GM21786 (cell line): ENCODE data around the gene SHROOM3.
"Not testable (repeated sequence)": the region's sequence is repeated elsewhere in the genome, so short reads cannot be mapped to it uniquely, and the experiment has no call there.

Source experiments
- ATAC-seq: cut with Tn5 transposase; IDR thresholded peaks from one replicate; pipeline ENCODE4 v1.9.1; 2021; ENCODE audit not compliant: unreplicated experiment

SHROOM3 gene

GRCh38 chr4:76443376-76443775, 8.3 kb downstream of the SHROOM3 start:
- no peak for ATAC-seq

GRCh38 chr4:76445911-76446310, 10.9 kb downstream of the SHROOM3 start:
- no peak for ATAC-seq

- no peak for ATAC-seq
Observed at GRCh38 chr4:76447393-76447851, 12.4 kb downstream of the SHROOM3 start.

- ATAC-seq, result no peak
Observed at GRCh38 chr4:76448211-76448610, 13.2 kb downstream of the SHROOM3 start.

GRCh38 chr4:76449362-76449767, 14.3 kb downstream of the SHROOM3 start:
- no peak for ATAC-seq

- no peak for ATAC-seq
Observed at GRCh38 chr4:76449833-76450232, 14.8 kb downstream of the SHROOM3 start.

GRCh38 chr4:76453232-76453631, 18.2 kb downstream of the SHROOM3 start:
- no peak for ATAC-seq

- not testable (repeated sequence) for ATAC-seq
Observed at GRCh38 chr4:76454073-76454472, 19.0 kb downstream of the SHROOM3 start.

- ATAC-seq, result no peak
Observed at GRCh38 chr4:76457885-76458284, 22.9 kb downstream of the SHROOM3 start.

GRCh38 chr4:76458297-76458696, 23.3 kb downstream of the SHROOM3 start:
- ATAC-seq, result no peak

GRCh38 chr4:76458825-76459224, 23.8 kb downstream of the SHROOM3 start:
- no peak for ATAC-seq

- ATAC-seq, result no peak
Observed at GRCh38 chr4:76459291-76459723, 24.3 kb downstream of the SHROOM3 start.

- ATAC-seq, result no peak
Observed at GRCh38 chr4:76463568-76463967, 28.5 kb downstream of the SHROOM3 start.

- ATAC-seq, result no peak
Observed at GRCh38 chr4:76470064-76470463, 35.0 kb downstream of the SHROOM3 start.

GRCh38 chr4:76470532-76470931, 35.5 kb downstream of the SHROOM3 start:
- no peak for ATAC-seq

- no peak for ATAC-seq
Observed at GRCh38 chr4:76476571-76476970, 41.5 kb downstream of the SHROOM3 start.

GRCh38 chr4:76484654-76485053, 49.6 kb downstream of the SHROOM3 start:
- no peak for ATAC-seq

GRCh38 chr4:76485450-76485849, 50.4 kb downstream of the SHROOM3 start:
- ATAC-seq, result no peak

GRCh38 chr4:76486588-76487276, 51.7 kb downstream of the SHROOM3 start:
- ATAC-seq, result no peak

- no peak for ATAC-seq
Observed at GRCh38 chr4:76487621-76488020, 52.6 kb downstream of the SHROOM3 start.

- no peak for ATAC-seq
Observed at GRCh38 chr4:76488455-76488854, 53.4 kb downstream of the SHROOM3 start.

GRCh38 chr4:76488888-76489685, 54.1 kb downstream of the SHROOM3 start:
- ATAC-seq, result no peak
